GM12872 (cell line): ENCODE results near the gene XRCC6.

Source experiments
- TF ChIP-seq, protein P1 (sequence below): IDR thresholded peaks from 3 replicates; pipeline ENCODE4 v1.5.1; 2011; ENCODE audit warnings: low read depth, mild to moderate bottlenecking, low read length, moderate library complexity; ENCODE audit not compliant: insufficient read depth

The XRCC6 gene

DNA sequence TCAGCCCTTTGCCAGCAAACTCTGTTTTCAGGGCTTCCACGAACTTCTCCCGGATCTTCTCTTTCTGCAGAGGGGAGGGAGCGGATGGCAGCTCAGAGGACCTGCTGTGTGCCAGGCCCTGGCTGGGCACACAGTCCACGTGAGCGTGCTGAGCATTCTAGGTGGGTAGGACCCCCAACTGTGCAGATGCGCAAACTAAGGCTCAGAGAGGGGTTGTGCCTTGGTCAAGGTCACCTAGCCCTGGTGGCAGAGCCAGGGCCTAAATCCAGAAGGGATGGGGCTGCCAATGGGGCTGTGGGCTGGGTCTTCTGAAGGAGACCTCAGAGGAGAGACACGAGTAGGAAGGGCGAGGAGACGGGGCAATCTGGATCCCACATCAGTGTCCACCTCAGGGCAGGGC lies 42.3 kb upstream of the XRCC6 start:
- TF ChIP-seq, protein P1, sequence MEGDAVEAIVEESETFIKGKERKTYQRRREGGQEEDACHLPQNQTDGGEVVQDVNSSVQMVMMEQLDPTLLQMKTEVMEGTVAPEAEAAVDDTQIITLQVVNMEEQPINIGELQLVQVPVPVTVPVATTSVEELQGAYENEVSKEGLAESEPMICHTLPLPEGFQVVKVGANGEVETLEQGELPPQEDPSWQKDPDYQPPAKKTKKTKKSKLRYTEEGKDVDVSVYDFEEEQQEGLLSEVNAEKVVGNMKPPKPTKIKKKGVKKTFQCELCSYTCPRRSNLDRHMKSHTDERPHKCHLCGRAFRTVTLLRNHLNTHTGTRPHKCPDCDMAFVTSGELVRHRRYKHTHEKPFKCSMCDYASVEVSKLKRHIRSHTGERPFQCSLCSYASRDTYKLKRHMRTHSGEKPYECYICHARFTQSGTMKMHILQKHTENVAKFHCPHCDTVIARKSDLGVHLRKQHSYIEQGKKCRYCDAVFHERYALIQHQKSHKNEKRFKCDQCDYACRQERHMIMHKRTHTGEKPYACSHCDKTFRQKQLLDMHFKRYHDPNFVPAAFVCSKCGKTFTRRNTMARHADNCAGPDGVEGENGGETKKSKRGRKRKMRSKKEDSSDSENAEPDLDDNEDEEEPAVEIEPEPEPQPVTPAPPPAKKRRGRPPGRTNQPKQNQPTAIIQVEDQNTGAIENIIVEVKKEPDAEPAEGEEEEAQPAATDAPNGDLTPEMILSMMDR = no peak

DNA sequence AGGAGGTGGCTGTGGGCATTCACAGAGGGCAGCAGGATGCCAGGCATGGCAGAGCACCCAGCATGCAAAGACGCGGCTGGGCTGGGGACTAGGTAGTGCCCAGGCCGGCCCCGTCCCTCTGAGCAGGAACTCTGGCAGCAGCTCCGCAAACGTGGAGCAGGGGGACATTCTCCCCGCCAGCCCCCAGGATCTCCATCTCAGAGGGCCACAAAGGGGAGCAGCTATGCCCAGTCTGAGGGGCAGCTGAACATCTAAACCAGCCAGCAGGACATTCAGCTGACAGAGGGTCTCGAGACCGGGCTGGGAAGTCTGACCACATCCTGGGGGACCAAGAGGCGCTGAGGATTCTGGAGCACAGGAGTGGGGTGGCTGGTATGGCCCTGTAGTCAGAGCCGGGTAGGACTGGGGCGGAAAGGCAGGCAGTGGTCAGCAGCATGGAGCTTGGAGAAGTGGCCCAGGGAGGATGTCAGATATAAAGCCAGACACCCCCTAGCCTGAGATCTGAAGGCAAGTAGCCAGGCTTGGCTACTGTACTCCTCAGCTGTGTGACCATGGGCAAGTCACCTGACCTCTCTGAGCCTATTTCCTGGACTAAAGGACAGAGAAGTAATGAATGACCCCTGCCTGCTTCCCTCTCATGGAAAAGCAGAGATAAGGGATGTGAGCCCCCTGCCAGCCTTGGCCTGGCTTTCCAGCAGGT lies 41.6 kb upstream of the XRCC6 start:
- TF ChIP-seq, protein P1 = no peak

DNA sequence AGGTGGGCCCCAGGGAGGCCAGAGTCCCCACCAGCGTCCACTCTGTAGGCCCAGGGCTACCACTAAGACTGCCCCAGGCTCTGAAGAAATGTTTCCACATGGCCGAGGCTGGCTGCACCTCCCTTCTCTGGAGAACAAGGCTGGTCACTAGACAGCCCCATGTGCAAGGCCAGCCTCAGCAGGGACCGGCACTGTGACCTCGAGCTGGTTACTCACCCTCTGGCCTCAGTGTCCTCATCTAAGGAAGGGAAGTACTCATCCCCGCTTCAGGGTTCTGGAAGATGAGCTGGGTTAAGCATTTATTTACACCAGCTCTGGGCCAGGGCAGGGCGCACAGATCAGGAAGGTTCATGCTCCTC lies 41.1 kb upstream of the XRCC6 start:
- TF ChIP-seq, protein P1 = no peak

DNA sequence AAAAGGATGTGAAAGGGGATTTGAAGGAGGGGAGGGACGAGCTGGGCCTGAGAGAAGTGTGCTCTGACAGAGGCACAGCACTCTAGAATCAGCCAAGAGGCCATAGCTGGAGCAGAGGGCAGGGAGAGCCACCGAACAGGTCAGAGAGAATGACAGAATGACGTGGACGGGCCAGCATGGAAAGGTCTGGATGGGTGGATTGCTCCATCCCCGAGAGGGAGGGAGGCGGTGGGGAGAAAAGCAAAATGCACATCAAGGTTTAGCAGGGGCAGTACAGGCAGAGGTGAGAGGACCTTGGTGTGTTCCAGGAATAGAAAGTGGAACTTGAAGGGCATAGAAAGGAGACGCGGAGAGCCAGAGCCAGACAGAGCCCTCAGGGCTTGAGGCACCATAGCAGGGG lies 38.4 kb upstream of the XRCC6 start:
- TF ChIP-seq, protein P1 = no peak

DNA sequence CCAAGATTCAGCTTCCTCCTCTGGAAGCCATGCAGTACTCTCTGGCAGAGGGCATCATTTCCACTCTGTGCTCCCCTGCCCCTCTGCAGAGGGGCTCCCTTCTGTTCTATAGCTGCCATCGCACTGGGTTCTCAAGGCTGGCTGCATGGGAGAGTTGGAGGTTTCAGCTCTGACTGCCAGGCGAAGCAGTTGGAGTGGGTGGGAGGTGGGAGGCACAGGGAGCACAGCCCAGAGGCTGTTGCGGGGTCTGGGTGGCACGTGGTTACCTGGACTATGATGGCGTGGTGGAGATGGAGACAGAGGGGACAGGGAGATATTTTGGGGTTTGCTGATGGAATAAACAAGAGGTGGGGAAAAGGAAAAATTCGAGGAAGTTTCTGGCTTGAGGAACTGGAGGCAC lies 36.2 kb upstream of the XRCC6 start:
- TF ChIP-seq, protein P1 = no peak

DNA sequence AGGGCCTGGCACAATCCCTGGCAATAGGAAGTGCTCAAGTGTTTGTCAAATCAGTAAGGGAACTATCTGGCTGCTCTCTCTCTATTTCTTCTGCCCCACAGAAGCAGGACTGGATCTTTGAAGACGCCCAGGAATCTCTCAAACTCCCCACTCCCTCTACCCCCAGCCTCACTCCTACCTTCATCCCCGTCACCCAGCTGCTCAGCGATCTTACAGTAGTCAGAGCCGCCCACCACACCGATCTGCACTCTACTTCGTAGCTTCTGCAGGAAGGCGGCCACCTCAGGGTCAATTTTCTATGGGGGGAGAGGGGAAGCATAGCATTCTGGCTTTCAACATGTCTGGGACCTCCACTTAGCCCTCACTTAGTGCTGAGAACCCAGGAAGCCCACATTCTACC lies 35.2 kb upstream of the XRCC6 start:
- TF ChIP-seq, protein P1 = no peak

DNA sequence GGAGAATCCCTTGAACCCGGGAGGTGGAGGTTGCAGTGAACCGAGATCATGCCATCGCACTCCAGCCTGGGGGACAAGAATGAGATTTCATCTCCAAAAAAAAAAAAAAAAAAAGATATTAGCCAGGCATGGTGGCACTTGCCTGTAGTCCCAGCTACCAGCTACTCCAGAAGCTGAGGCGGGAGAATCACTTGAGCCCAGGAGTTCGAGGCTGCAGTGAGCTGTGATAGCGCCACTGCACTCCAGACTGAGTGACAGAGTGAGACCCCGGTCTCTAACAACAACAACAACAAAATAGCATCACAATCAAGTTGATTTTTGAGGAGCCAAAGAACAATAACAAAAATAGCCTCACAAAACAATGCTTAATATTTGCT lies 33.8 kb upstream of the XRCC6 start:
- TF ChIP-seq, protein P1 = no peak
